AG10803 (cell line): ENCODE measurements around the gene PIK3R1.
A peak's percentile ranks its signal among the peaks of the same experiment; 100 is the strongest.

ENCODE experiments used
- DNase-seq: peaks from one replicate; pipeline ENCODE4 v3.0.0; 2010; ENCODE audit warnings: low read depth
- H3K4me3 ChIP-seq: 2 replicates; pipeline ENCODE4 v1.5.1; 2011; ENCODE audit warnings: mild to moderate bottlenecking, low read length, control low read depth
- CTCF ChIP-seq: conservative IDR thresholded peaks from 2 replicates; pipeline ENCODE4 v1.5.1; 2011; ENCODE audit warnings: mild to moderate bottlenecking, low read length, control low read depth, inconsistent platforms

Gene PIK3R1

GRCh38 chr5:68292316-68292715 is 76.8 kb downstream of the PIK3R1 start:
- peak; percentile 45 for DNase-seq
- H3K4me3 ChIP-seq = no peak overlapping the region
- no peak for TF ChIP-seq CTCF

GRCh38 chr5:68295772-68296171 is 80.2 kb downstream of the PIK3R1 start:
- TF ChIP-seq CTCF = no peak
- H3K4me3 ChIP-seq = no peak overlapping the region
- DNase-seq = no peak

DNA sequence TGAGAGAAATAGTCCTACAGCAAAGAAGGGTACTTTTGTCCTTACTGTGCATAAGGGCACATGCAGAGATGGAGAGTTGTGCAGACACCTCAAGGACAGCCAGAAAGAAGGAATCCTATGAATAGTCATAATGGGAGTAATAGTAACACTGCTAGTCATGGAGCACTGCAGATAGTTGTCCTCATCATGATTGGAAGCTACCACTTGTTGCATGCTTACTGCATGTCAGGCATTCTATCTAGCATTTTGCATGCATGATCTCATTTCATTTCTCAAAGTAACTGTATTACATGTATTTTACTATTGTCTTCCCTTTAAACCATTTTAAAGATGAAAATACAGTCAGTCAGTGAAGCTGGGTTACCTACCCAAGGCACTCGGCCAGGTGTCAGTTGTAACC is 81.3 kb downstream of the PIK3R1 start:
- no peak for TF ChIP-seq CTCF
- H3K4me3 ChIP-seq = no peak overlapping the region
- DNase-seq = no peak

- TF ChIP-seq CTCF = no peak
- DNase-seq = no peak
- no peak overlapping the region for H3K4me3 ChIP-seq
Measured at GRCh38 chr5:68297656-68298055, 82.1 kb downstream of the PIK3R1 start.

GRCh38 chr5:68298479-68298878 is 82.9 kb downstream of the PIK3R1 start:
- TF ChIP-seq CTCF = no peak
- no peak for DNase-seq

DNA sequence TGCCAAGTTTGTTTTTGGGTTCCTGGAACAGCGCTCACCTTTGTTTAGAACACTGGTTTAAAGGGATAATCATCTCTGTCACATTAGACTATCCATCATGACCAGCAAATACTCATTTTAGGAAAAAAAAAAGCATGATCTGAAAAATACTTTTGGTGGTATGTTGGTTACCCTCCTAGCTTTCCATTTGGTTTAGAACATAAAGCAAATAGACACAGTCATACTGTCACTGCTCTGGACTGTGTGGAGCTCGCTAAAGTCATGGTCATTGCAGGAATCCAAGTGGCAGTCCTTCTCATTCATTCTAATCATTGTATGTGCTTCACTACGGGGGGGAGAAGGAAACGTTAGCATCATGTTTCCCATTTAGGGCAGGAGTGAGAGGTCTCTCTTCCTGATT is 83.5 kb downstream of the PIK3R1 start:
- TF ChIP-seq CTCF = no peak
- H3K4me3 ChIP-seq = no peak overlapping the region
- no peak for DNase-seq

More at GRCh38 chr5:68298479-68298878, 82.9 kb downstream of the PIK3R1 start:
- H3K4me3 ChIP-seq = no peak overlapping the region

- TF ChIP-seq CTCF = no peak
- H3K4me3 ChIP-seq = no peak overlapping the region
- DNase-seq = peak; percentile 29
Measured at GRCh38 chr5:68299575-68299974, 84.0 kb downstream of the PIK3R1 start.
